Thyroid gland (tissue), 4 donors: Measurements from ENCODE around the gene ITPKB. TPM values are rescaled to one million over a fixed set of nuclear protein-coding genes. Genes with fewer than 3 reads are reported as not detected.

Experiments
- DNase-seq, 2 donors: peaks; one replicate each; pipeline ENCODE4 v3.0.0-alpha.2; 2019
- H3K27ac ChIP-seq, 3 donors: fragments of 200-600 bp; sonication (generic); 1 replicate in 2 of 3; 2 replicates in 1 of 3; pipeline ENCODE4 v1.5.1; 2016 to 2019; ENCODE audit warnings: mild to moderate bottlenecking in 1 of 3, moderate library complexity in 1 of 3
- H3K27me3 ChIP-seq: fragments of 200-600 bp; sonication (generic); one replicate; pipeline ENCODE4 v1.5.1; 2019
- H3K36me3 ChIP-seq, 2 donors: fragments of 200-600 bp; sonication (generic); one replicate each; pipeline ENCODE4 v1.5.1; 2016 to 2019
- H3K4me1 ChIP-seq, 2 donors: fragments of 200-600 bp; sonication (generic); one replicate each; pipeline ENCODE4 v1.5.1; 2017 to 2019
- H3K4me3 ChIP-seq, 3 donors: fragments of 200-600 bp; sonication (generic); replicated peaks in 1 of 3; 1 replicate in 2 of 3; 2 replicates in 1 of 3; pipeline ENCODE4 v1.5.1; 2016; ENCODE audit warnings: mild to moderate bottlenecking in 1 of 3
- H3K9me3 ChIP-seq: fragments of 200-600 bp; sonication (generic); one replicate; pipeline ENCODE4 v1.5.1; 2017
- POLR2A ChIP-seq, 2 donors: fragments of 450-650 bp; IDR thresholded peaks; one replicate each; pipeline ENCODE4 v1.6.1; 2017; ENCODE audit warnings: antibody characterized with exemption in 2 of 2, mild to moderate bottlenecking in 2 of 2, moderate library complexity in 1 of 2
- WGBS, 2 donors: methylation state at CpG; one replicate each; pipeline ENCODE4 v1.1.5; 2017; 5-methylcytosine and 5-hydroxymethylcytosine counted together
- intact Hi-C: fragments of 100-400 bp; cut with DNase I; formaldehyde crosslinking; loops from one replicate; pipeline ENCODE4 v1.15.1; 2023
- small RNA-seq: library from RNA; depleted of rRNA; stranded (forward); fragments of <200 nt; gene quantifications from one replicate; pipeline ENCODE3, GENCODE V24; 2016
- total RNA-seq, 4 donors: library from RNA; depleted of rRNA; stranded (reverse); fragments of >200 nt; gene quantifications; one replicate each; pipeline ENCODE4 v1.2.3, GENCODE V29; 2016
- TF ChIP-seq, protein P1 (sequence below), 6 experiments: fragments of 200-600 bp in 3 of 6; fragments of 450-650 bp in 3 of 6; sonication (generic) in 3 of 6; IDR thresholded peaks; one replicate each; pipeline ENCODE4 v1.5.1; 2016 to 2019; ENCODE audit warnings: antibody characterized with exemption in 6 of 6, mild to moderate bottlenecking in 2 of 6, inconsistent platforms in 1 of 6, moderate library complexity in 1 of 6

The ITPKB gene
- total RNA-seq, 4 donors from 2014 or later: 19.1 to 24.0 (median 22.2) TPM

- Histone ChIP-seq H3K4me3 (no peak overlapping the region), H3K9me3 (no peaks in the 10 kb centered on the region), H3K27me3 (no peaks in the 10 kb centered on the region), H3K27ac (no peak overlapping the region), H3K36me3 (no peaks in the 10 kb centered on the region), H3K4me1 (no peaks in the 10 kb centered on the region)
- intact Hi-C loops: no loop called here
- no peak for DNase-seq
- 85 to 88% methylated on average over 15 to 16 of the region's 16 CpGs for WGBS, 2 donors
- TF ChIP-seq, protein P1, sequence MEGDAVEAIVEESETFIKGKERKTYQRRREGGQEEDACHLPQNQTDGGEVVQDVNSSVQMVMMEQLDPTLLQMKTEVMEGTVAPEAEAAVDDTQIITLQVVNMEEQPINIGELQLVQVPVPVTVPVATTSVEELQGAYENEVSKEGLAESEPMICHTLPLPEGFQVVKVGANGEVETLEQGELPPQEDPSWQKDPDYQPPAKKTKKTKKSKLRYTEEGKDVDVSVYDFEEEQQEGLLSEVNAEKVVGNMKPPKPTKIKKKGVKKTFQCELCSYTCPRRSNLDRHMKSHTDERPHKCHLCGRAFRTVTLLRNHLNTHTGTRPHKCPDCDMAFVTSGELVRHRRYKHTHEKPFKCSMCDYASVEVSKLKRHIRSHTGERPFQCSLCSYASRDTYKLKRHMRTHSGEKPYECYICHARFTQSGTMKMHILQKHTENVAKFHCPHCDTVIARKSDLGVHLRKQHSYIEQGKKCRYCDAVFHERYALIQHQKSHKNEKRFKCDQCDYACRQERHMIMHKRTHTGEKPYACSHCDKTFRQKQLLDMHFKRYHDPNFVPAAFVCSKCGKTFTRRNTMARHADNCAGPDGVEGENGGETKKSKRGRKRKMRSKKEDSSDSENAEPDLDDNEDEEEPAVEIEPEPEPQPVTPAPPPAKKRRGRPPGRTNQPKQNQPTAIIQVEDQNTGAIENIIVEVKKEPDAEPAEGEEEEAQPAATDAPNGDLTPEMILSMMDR (IDR thresholded peaks at IDR 0.05): no peak
- no peak for TF ChIP-seq POLR2A (IDR thresholded peaks at IDR 0.05)
These were observed 152.2 kb downstream of the ITPKB start for GRCh38 chr1:226586650-226587422.

DNA sequence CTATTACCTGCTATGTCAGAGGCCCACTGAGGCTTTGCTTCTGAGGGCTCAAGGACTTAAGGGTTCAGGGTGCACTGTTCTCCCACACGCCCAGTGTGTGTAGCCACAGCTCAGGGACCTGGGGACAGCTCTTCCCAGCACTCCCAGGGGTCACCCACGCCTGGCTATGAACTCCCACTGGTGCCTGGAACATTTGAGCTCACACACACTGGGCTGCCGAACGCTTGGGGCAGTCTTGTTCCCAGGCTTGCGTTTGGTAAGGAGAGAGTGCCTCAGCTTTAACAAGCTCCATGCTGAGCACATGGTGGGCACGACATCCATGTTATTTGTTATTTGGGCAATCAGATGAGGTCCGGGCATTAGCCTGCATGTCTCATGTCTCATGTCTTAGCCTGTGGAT is 153.0 kb downstream of the ITPKB start:
- DNase-seq: no peak
- no peak overlapping the region for H3K4me3 ChIP-seq
- H3K9me3 ChIP-seq: no peaks in the 10 kb centered on the region
- WGBS, 2 donors: 94 to 99% methylated on average over 6 to 7 of the region's 7 CpGs
- TF ChIP-seq, protein P1 (IDR thresholded peaks at IDR 0.05): no peak
- TF ChIP-seq POLR2A (IDR thresholded peaks at IDR 0.05): no peak
- intact Hi-C loops: no loop called here
- H3K36me3 ChIP-seq: no peaks in the 10 kb centered on the region
- no peaks in the 10 kb centered on the region for H3K27me3 ChIP-seq
- H3K27ac ChIP-seq: no peak overlapping the region
- no peaks in the 10 kb centered on the region for H3K4me1 ChIP-seq

DNA sequence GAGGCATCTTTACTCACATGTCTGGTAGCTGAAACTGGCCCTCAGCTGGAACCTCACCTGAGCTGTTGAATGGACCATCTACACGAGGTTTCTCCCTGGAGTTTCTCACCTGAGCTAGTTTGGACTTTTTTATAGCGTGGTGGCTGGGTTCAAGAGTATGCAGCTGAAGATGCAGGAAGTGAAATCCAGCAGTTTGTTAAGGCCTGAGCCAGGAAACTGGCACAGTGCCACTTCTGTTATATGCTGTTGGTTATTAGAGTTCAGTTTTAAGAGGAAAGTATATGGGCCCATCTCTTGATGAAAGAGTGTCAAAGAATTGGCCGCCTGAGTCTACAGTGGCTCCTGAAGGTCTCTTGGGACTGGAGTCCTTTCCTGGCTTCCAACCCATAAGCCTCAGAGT is 154.9 kb downstream of the ITPKB start:
- no peaks in the 10 kb centered on the region for H3K9me3 ChIP-seq
- no peak overlapping the region for H3K4me3 ChIP-seq
- no peaks in the 10 kb centered on the region for H3K4me1 ChIP-seq
- no peaks in the 10 kb centered on the region for H3K36me3 ChIP-seq
- H3K27ac ChIP-seq: no peak overlapping the region
- intact Hi-C loops: no loop called here
- TF ChIP-seq, protein P1 (IDR thresholded peaks at IDR 0.05): no peak
- no peak for TF ChIP-seq POLR2A (IDR thresholded peaks at IDR 0.05)
- WGBS, 2 donors: 68 to 73% methylated on average over 3 of the region's 3 CpGs
- DNase-seq: no peak
- no peaks in the 10 kb centered on the region for H3K27me3 ChIP-seq

GRCh38 chr1:226582966-226583365 is 156.1 kb downstream of the ITPKB start:
- Histone ChIP-seq H3K36me3 (no peaks in the 10 kb centered on the region), H3K9me3 (no peaks in the 10 kb centered on the region), H3K27ac (no peak overlapping the region), H3K27me3 (no peaks in the 10 kb centered on the region), H3K4me3 (no peak overlapping the region), H3K4me1 (no peaks in the 10 kb centered on the region)
- intact Hi-C loops: no loop called here
- TF ChIP-seq, protein P1 (IDR thresholded peaks at IDR 0.05): no peak
- no peak for TF ChIP-seq POLR2A (IDR thresholded peaks at IDR 0.05)
- WGBS, 2 donors: 89 to 99% methylated on average over 3 of the region's 3 CpGs
- no peak for DNase-seq

Small RNA genes lying within 50 kb of the gene (small RNA-seq; reads per million reads assigned to genes)
- not detected for gene RPS27P5

Other genes with a start within 250 kb of the ITPKB start
- 1 to 10 TPM in 1 of 4 donors, under 1 TPM in 3; 0.22 to 1.1 (median 0.48) TPM for gene STUM, start 190.5 kb downstream of the ITPKB start, total RNA-seq
- gene PSEN2, start 131.3 kb upstream of the ITPKB start, total RNA-seq: 10 to 100 TPM; 22.0 to 31.0 (median 24.6) TPM
- gene COQ8A, start 201.0 kb upstream of the ITPKB start, total RNA-seq: 10 to 100 TPM; 25.1 to 35.9 (median 30.1) TPM